ENCODE measurements around the gene DVL2.

Gene DVL2

GRCh38 chr17:7237266-7237760, 3.0 kb upstream of the DVL2 start:
- no peak for DNase-seq

DNA sequence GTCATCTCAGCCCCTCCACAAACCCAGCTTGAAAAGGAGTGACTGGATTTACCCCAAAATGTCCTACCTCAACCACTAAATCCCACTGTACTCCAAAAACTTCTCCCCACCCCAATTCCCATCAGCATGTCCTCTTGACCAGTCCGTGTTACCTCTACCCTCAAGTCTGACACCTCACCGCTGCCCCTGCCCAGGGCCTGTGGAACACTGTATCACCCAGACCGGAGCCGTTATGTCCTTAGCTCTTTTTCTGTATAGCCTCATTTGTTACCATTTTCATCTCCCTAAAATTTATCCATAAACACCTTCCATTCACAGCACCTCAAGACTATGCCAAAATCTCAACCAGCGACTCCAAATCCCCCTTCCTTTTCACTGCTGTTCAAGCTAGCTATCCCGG, 2.5 kb upstream of the DVL2 start:
- DNase-seq, result no peak

DNA sequence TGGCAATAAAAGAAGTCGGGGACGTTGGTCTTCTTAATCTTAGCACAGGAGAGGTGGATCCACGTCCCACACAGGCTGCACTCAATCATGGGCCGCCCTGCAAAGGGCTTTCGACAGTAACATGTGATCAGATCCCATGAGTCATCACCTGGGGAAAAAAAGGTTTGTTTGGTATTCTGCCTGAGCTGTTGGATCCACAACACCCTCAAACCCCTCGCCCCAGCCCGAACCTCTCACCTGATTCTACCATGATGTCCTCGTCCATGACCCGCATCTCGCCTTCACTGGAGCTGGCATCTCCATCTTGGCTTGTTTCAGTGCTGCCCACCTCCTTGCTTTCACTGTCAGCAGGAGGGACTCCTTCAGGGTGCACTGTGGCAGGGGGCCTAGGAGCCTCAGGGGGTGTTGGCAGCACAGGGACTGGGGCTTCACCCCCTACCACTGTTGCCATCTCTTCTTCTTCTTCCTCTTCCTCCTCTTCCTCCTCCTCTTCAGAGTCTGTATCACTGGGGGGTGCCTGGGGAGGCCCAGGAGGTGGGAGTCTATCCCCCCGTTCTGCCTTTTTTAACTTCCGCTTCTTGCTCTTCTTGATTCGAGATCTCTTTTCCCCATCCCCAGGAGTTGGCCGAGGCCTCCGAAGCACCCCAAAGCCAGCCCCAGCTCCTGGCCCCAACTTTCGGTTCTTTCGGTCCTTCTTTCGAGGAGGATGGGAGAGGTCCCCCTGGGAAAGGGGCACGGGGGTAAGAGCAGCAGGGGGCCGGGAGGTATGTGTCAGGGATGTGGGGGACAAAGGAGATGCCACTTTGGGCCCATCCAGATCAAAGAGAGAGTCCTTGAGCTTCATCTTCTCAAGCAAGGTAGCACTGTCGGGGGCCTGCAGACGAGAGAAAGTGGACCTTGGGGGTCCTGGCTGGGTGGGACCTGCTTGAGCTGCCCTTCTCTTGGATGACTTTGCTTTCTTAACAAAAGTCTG, 1.7 kb upstream of the DVL2 start:
- DNase-seq, result peak; percentile 35

- no peak for DNase-seq
These were observed 625 bp downstream of the DVL2 start for GRCh38 chr17:7233701-7234082.

DNA sequence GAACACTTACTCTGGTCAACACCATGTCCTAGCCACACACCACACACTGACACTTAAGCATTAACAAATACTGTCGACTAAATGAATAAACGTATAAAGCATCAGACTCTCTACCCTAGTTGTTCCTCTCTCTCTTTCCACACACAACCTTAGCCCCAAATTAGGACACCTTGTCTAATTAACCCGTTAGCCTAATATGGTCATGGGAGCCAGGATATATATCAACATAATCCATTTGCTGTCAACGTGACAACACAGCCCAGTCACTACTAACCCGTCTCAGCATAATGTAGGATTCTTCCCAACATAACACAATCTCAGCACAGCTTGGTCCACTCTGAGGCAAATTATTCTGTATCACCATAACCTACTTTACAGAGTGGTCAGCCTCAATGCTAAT, 2.2 kb downstream of the DVL2 start:
- DNase-seq, result no peak

- no peak for DNase-seq
These were observed 4.8 kb downstream of the DVL2 start for GRCh38 chr17:7229504-7229903.

GRCh38 chr17:7228920-7229319, 5.4 kb downstream of the DVL2 start:
- no peak for DNase-seq

- no peak for DNase-seq
These were observed 7.3 kb downstream of the DVL2 start for GRCh38 chr17:7226721-7227710.

DNA sequence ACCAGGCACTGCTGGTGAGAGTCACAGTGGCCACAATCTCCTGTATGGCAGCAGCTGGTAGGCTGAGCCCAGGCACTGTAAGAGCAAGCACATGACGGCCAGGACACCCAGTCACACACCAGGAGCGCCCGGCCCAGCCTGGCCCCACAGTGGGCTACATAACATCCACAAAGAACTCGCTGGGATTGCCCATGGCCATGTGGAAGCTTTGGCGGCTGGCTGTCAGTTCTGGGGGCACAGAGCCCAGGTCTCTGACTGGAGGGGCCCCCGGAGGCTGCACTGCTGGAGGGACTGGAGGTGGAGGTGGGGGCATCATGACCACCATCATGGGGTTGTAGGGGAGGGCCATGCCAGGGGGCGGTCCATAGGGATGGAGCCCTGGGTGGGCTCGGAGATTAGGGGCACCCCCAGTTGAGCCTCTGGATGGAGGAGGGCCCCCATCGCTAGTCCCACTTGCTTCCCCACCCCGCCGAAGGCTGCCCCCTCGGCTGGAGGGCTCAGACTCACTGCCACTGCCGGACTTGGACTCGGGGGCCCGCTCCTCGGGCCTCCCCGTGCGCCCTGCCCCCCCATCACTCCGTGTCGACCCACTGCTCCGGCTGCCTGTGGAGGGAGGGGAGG, 8.5 kb downstream of the DVL2 start:
- DNase-seq, result no peak

DNA sequence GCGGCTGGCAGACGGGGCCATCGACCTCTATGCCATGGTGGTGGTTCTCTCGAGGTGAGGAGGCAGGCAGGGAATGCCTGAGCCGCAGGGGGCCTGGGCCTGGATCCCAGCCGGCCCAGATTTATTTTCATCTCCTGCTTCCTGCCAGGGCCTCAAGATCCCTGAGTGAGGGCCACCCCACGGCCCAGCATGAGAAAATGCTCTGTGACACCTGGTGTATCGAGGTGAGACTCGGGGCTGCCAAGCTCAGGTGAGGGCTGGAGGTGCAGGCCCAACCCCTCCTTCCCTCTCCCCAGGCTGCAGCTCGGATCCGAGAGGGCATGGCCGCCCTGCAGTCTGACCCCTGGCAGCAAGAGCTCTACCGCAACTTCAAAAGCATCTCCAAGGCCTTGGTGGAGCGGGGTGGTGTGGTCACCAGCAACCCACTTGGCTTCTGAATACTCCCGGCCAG, 9.6 kb downstream of the DVL2 start:
- no peak for DNase-seq

DNA sequence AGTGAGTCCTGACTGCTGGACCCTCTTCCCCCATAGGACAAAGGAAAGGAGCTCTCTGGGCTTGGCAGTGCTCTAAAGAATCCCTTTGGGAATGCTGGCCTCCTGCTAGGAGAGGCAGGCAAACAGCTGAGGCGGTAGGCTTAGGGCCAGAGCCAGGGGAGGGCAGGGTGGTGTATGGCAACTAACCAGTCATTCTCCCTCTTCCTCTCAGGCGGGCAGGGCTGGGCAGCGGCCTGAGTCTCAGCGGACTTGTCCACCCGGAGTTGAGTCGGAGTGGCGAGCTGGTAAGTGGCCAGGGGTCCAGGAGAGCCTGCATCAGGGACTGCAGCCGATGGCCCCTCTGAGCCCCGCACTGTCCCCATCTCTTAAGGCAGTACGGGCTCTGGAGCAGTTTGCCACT, 10.2 kb downstream of the DVL2 start:
- DNase-seq, result no peak

- DNase-seq, result no peak
These were observed 10.9 kb downstream of the DVL2 start for GRCh38 chr17:7223375-7223774.

DNA sequence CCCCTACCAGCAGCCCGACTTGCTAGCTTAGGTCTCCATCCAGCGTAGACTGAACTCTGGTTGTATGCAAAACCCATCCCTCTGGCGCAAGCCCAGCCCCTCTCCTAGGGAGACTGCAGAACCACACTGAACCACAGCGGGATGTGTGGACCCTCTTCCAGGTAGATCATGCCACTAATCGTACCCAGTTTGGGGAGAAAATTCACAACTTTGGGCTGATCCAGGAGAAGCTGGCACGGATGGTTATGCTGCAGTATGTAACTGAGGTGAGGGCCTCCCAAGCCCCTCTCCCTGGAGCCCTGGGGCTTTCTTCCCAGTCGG, 11.4 kb downstream of the DVL2 start:
- DNase-seq, result no peak

DNA sequence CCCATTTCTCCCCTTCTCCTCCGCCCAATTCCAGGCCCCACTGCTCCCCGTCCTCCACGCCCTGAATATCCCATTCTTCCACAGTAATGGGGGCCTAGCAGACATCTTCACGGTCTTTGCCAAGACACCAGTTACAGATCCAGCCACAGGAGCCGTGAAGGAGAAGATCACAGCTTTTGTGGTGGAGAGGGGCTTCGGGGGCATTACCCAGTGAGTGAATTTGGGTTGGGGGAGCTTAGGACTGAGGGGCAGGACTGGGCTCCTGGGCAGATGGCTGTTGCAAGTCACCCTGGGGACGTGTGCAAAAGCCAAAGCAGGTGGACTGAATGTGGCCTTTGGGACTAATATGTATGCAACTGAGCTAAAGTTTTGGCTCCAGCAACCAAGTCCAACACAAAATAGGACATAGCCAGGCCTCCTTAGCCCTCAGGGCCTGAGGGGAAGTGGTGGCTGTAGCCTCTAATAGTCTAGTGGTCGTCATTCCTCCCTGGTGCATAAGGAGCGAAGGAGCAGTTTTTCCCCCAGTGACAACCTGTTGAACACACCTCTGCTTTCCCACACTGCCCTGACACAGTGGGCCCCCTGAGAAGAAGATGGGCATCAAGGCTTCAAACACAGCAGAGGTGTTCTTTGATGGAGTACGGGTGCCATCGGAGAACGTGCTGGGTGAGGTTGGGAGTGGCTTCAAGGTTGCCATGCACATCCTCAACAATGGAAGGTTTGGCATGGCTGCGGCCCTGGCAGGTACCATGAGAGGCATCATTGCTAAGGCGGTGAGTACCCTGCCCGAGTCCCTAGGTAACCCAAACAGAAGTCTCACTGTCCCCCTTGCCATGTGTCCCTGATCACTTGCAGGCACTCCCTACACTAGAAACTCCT, 12.0 kb downstream of the DVL2 start:
- no peak for DNase-seq

- DNase-seq, result no peak
These were observed 12.8 kb downstream of the DVL2 start for GRCh38 chr17:7221278-7222092.

DNA sequence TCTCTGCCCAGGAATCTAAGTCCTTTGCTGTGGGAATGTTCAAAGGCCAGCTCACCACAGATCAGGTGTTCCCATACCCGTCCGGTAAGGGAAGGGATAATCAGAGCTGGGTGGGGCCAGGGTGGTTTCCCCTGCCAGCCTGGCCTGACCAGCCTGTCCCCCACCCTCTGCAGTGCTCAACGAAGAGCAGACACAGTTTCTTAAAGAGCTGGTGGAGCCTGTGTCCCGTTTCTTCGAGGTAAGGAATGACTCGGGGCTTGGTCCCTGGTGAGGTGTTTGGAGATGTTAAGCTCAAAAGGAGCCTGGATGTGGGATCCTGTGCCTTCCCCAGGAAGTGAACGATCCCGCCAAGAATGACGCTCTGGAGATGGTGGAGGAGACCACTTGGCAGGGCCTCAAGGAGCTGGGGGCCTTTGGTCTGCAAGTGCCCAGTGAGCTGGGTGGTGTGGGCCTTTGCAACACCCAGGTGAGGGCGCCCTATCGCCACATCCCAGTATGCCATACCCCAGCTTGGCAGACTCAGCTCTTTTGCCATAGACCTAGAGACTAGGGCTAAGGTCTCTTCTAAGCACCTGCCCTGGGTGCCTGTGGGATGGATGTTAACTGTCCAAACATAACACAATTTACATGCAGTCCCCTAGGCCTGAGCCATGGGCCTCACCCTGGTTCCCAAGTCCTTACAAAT, 13.6 kb downstream of the DVL2 start:
- DNase-seq, result peak; percentile 73

GRCh38 chr17:7219812-7220592, 14.3 kb downstream of the DVL2 start, which contains the start of the genes ACADVL and DLG4:
Gene ACADVL (plus strand): TSS chr17:7219938. CDS start chr17:7219985, 47 bp downstream.
Gene DLG4 (minus strand): TSS chr17:7219836.
- DNase-seq, result peak; percentile 87

DNA sequence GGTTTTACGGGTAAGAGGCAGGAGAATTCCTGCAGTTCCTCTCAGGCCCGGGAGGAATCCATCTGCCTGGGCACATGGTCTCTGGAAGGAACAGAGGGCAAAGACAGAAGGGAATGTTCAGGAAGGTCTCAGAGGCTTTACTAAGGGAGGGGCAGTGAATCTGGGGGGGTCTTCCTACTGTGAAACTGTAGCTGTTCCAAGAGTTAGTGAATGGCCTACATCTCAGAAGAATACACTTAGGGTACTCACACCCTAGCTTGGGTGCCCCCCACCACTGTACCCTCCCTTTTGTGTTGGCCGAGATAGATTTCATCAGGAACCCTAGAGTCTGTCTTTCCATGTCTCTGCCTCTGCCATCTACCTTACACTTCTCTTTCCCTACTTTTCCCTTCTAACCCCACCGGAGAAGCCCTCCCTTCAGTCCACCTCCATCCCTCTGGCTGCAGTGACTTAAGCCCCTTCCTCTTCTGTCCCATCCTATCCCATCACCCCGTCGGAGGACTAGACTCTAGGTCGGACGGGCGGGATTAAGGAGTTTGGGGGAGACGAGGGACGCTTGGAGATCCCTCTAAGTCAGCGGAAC, 15.0 kb downstream of the DVL2 start:
- no peak for DNase-seq

GRCh38 chr17:7218758-7219157, 15.6 kb downstream of the DVL2 start:
- DNase-seq, result no peak

Data from CD4-positive, alpha-beta T cell treated with Interleukin-17A for 4 hours (primary cell).